ENCODE measurements around the gene DMAP1. TPM values are rescaled to one million over a fixed set of nuclear protein-coding genes. Genes with fewer than 3 reads are reported as not detected.
A peak's percentile ranks its signal among the peaks of the same experiment; 100 is the strongest.

DMAP1 gene
- total and polyA plus RNA-seq, 4 donors, result 26.5 to 41.1 (median 35.1) TPM

- no peaks in the 10 kb centered on the region for H3K27me3 ChIP-seq (ENCODE audit: control insufficient read depth in 3 of 3, insufficient read depth in 3 of 3, low read length in 2 of 3)
- no peak for TF ChIP-seq CTCF (IDR thresholded peaks at IDR 0.05; ENCODE audit: control extremely low read depth, extremely low read depth)
- H3K4me3 ChIP-seq, result no peak overlapping the region
- H3K4me1 ChIP-seq (ENCODE audit: control insufficient read depth in 5 of 5, insufficient read depth in 5 of 5, low read length in 5 of 5), result peaks cover 3 to 20% (median 10%) of the 10 kb centered on the region in 5 donors
- no peak overlapping the region for H3K9ac ChIP-seq (ENCODE audit: insufficient read depth in 1 of 2, low read length in 2 of 2)
- ATAC-seq (ENCODE audit: insufficient read depth, low FRiP score) (no peak), DNase-seq (no peak)
- H3K27ac ChIP-seq (ENCODE audit: low read depth in 1 of 2, low read length in 1 of 2), result peak overlapping the region in 1 of 2 donors; percentile 59
- 67 to 84% methylated on average over 4 of the region's 4 CpGs for WGBS, 2 donors
- peaks cover 0 to 11% (median 4%) of the 10 kb centered on the region in 4 donors for H3K36me3 ChIP-seq (ENCODE audit: control insufficient read depth in 4 of 4, insufficient read depth in 4 of 4, low read length in 4 of 4)
- H3K9me3 ChIP-seq (ENCODE audit: control insufficient read depth in 4 of 4, insufficient read depth in 3 of 4, low read length in 3 of 4), result no peaks in the 10 kb centered on the region
Measured at GRCh38 chr1:44238660-44239059, 25.4 kb downstream of the DMAP1 start.

GRCh38 chr1:44239331-44239960 is 26.2 kb downstream of the DMAP1 start:
- peak overlapping the region; percentile 14 to 59 for H3K27ac ChIP-seq (ENCODE audit: low read depth in 1 of 2, low read length in 1 of 2)
- no peaks in the 10 kb centered on the region for H3K9me3 ChIP-seq (ENCODE audit: control insufficient read depth in 4 of 4, insufficient read depth in 3 of 4, low read length in 3 of 4)
- peaks cover 3 to 20% (median 10%) of the 10 kb centered on the region in 5 donors for H3K4me1 ChIP-seq (ENCODE audit: control insufficient read depth in 5 of 5, insufficient read depth in 5 of 5, low read length in 5 of 5)
- 47 to 58% methylated on average over 8 of the region's 8 CpGs for WGBS, 2 donors
- TF ChIP-seq CTCF (IDR thresholded peaks at IDR 0.05; ENCODE audit: control extremely low read depth, extremely low read depth), result no peak
- no peak overlapping the region for H3K4me3 ChIP-seq
- H3K36me3 ChIP-seq (ENCODE audit: control insufficient read depth in 4 of 4, insufficient read depth in 4 of 4, low read length in 4 of 4), result peaks cover 0 to 11% (median 5%) of the 10 kb centered on the region in 4 donors
- DNase-seq, result peak; percentile 66 to 82 (median 70)
- no peak for ATAC-seq (ENCODE audit: insufficient read depth, low FRiP score)
- peak overlapping the region; percentile 26 to 28 for H3K9ac ChIP-seq (ENCODE audit: insufficient read depth in 1 of 2, low read length in 2 of 2)
- no peaks in the 10 kb centered on the region for H3K27me3 ChIP-seq (ENCODE audit: control insufficient read depth in 3 of 3, insufficient read depth in 3 of 3, low read length in 2 of 3)

- WGBS, 2 donors, result 73 to 81% methylated on average over 3 of the region's 3 CpGs
Measured at GRCh38 chr1:44239961-44240371, 26.7 kb downstream of the DMAP1 start.

More at GRCh38 chr1:44239961-44240371, 26.7 kb downstream of the DMAP1 start:
- no peaks in the 10 kb centered on the region for H3K27me3 ChIP-seq (ENCODE audit: control insufficient read depth in 3 of 3, insufficient read depth in 3 of 3, low read length in 2 of 3)
- H3K4me1 ChIP-seq (ENCODE audit: control insufficient read depth in 5 of 5, insufficient read depth in 5 of 5, low read length in 5 of 5), result peaks cover 3 to 20% (median 10%) of the 10 kb centered on the region in 5 donors
- no peak for TF ChIP-seq CTCF (IDR thresholded peaks at IDR 0.05; ENCODE audit: control extremely low read depth, extremely low read depth)
- peak overlapping the region; percentile 41 to 87 for H3K27ac ChIP-seq (ENCODE audit: low read depth in 1 of 2, low read length in 1 of 2)
- no peaks in the 10 kb centered on the region for H3K9me3 ChIP-seq (ENCODE audit: control insufficient read depth in 4 of 4, insufficient read depth in 3 of 4, low read length in 3 of 4)
- no peak overlapping the region for H3K4me3 ChIP-seq
- ATAC-seq (ENCODE audit: insufficient read depth, low FRiP score) (no peak), DNase-seq (peak; percentile 24 to 57 (median 39))
- peak overlapping the region; percentile 26 to 28 for H3K9ac ChIP-seq (ENCODE audit: insufficient read depth in 1 of 2, low read length in 2 of 2)
- H3K36me3 ChIP-seq (ENCODE audit: control insufficient read depth in 4 of 4, insufficient read depth in 4 of 4, low read length in 4 of 4), result peaks cover 0 to 11% (median 6%) of the 10 kb centered on the region in 4 donors

Measured in lung (tissue), 12 donors.